HepG2 (cell line): ENCODE data around the gene RNF17. TPM values are rescaled to one million over a fixed set of nuclear protein-coding genes. Genes with fewer than 3 reads are reported as not detected.

ENCODE experiments used
- ATAC-seq: fragments of 200-7000 bp; cut with Tn5 transposase; 3 replicates; pipeline ENCODE4 v1.9.1; 2020; ENCODE audit warnings: mild to moderate bottlenecking, moderate library complexity
- BruUV-seq: library from RNA; stranded (reverse); fragments of 400-500 nt; replicated peaks from 2 replicates; lab custom pipeline; 2021; lab: Mats Ljungman, UMichigan
- CTCF ChIA-PET: fragments of 300-600 bp; formaldehyde crosslinking; extraction: SDS; loops from one replicate; lab custom pipeline; 2021; ENCODE audit warnings: low total read pairs, inconsistent platforms, low intra/inter-chr PET ratio; lab: Yijun Ruan, JAX
- POLR2A ChIA-PET: fragments of 350-600 bp; sonication (Branson Sonifier 250); formaldehyde crosslinking; loops from one replicate; lab custom pipeline; 2020; ENCODE audit warnings: antibody characterized with exemption, inconsistent platforms; lab: Yijun Ruan, JAX
- DNase-seq: peaks from one replicate; pipeline ENCODE4 v3.0.0-alpha.2; 2015; ENCODE audit warnings: low spot score
- FAIRE-seq: peaks from 3 replicates; lab custom pipeline; 2011; peaks lifted over from hg19 to GRCh38; lab: Jason Lieb, UNC
- H2AFZ ChIP-seq: one replicate; pipeline ENCODE4 v1.6.1; 2011; ENCODE audit warnings: low read length, inconsistent platforms
- H3K27ac ChIP-seq: fragments of 300-600 bp; 3 replicates; pipeline ENCODE4 v1.8.0; 2011; ENCODE audit warnings: mixed run types, mild to moderate bottlenecking, mixed read lengths, low read length, inconsistent platforms; ENCODE audit not compliant: insufficient read depth; ENCODE audit errors: extremely low read length
- H3K27me3 ChIP-seq, 2 experiments: fragments of 200-600 bp in 1 of 2; 2 replicates in 1 of 2; 3 replicates in 1 of 2; pipeline versions ENCODE4 v1.6.0 to v1.8.0; 2011; ENCODE audit warnings: low read length in 2 of 2, mild to moderate bottlenecking in 2 of 2, moderate library complexity in 2 of 2, inconsistent platforms in 1 of 2; ENCODE audit not compliant: insufficient read depth in 2 of 2, control insufficient read depth in 1 of 2
- H3K36me3 ChIP-seq, 2 experiments: fragments of 200-600 bp in 1 of 2; replicated peaks in 1 of 2; 2 replicates in 1 of 2; 3 replicates in 1 of 2; pipeline versions ENCODE4 v1.5.1 to v1.8.0; 2011; ENCODE audit warnings: low read length in 2 of 2, inconsistent platforms in 1 of 2; ENCODE audit not compliant: insufficient read depth in 2 of 2, control insufficient read depth in 1 of 2
- H3K4me1 ChIP-seq: 2 replicates; pipeline ENCODE4 v1.5.1; 2012; ENCODE audit warnings: low read length, inconsistent platforms; ENCODE audit not compliant: insufficient read depth
- H3K4me2 ChIP-seq: 2 replicates; pipeline ENCODE4 v1.6.0; 2011; ENCODE audit warnings: low read depth, low read length, inconsistent platforms
- H3K4me3 ChIP-seq, 3 experiments: fragments of 200-600 bp in 1 of 3; sonication (generic), shearing (Covaris generic) in 1 of 3; replicated peaks in 1 of 3; 2 replicates each; pipeline ENCODE4 v1.5.1; 2011 to 2016; ENCODE audit warnings: low read length in 3 of 3, inconsistent platforms in 2 of 3, low read depth in 2 of 3, mild to moderate bottlenecking in 2 of 3, control low read depth in 1 of 3, mixed read lengths in 1 of 3; ENCODE audit not compliant: insufficient read depth in 1 of 3
- H3K79me2 ChIP-seq: one replicate; pipeline ENCODE4 v1.6.1; 2011; ENCODE audit warnings: low read length, inconsistent platforms; ENCODE audit not compliant: insufficient read depth
- H3K9ac ChIP-seq: 2 replicates; pipeline ENCODE4 v1.6.0; 2011; ENCODE audit warnings: mild to moderate bottlenecking, low read depth, low read length, inconsistent platforms; ENCODE audit not compliant: insufficient read depth
- H3K9me3 ChIP-seq: 2 replicates; pipeline ENCODE4 v1.5.1; 2012; ENCODE audit warnings: mild to moderate bottlenecking, low read length
- H4K20me1 ChIP-seq: 2 replicates; pipeline ENCODE4 v1.6.0; 2011; ENCODE audit warnings: inconsistent platforms, mild to moderate bottlenecking, low read length, moderate library complexity; ENCODE audit not compliant: insufficient read depth
- BHLHE40 ChIP-seq: IDR thresholded peaks from 2 replicates; pipeline ENCODE4 v1.6.1; 2011; ENCODE audit warnings: low read length, improper control_type of control experiment
- CEBPZ ChIP-seq: IDR thresholded peaks from 2 replicates; pipeline ENCODE4 v1.6.1; 2012; ENCODE audit warnings: low read length, improper control_type of control experiment
- FOXA3 ChIP-seq: IDR thresholded peaks from 2 replicates; pipeline ENCODE4 v1.6.1; 2016; ENCODE audit warnings: missing genetic modification reagents, missing compliant biosample characterization
- HNRNPH1 ChIP-seq: fragments of 200-400 bp; formaldehyde crosslinking; optimal IDR thresholded peaks from 2 replicates; pipeline ENCODE3; 2017; ENCODE audit warnings: mild to moderate bottlenecking, low read depth, low read length
- USF2 ChIP-seq, 2 experiments: sonication (generic) in 1 of 2; formaldehyde crosslinking in 1 of 2; IDR thresholded peaks; 2 replicates each; pipeline versions ENCODE4 v1.5.1 to v1.6.1; 2011 to 2020; ENCODE audit warnings: borderline replicate concordance in 1 of 2, low read depth in 1 of 2, low read length in 1 of 2, mild to moderate bottlenecking in 1 of 2, missing genetic modification reagents in 1 of 2, moderate library complexity in 1 of 2
- ZNF124 ChIP-seq: sonication (generic); formaldehyde crosslinking; IDR thresholded peaks from 2 replicates; pipeline ENCODE4 v1.4.0; 2020; ENCODE audit warnings: missing genetic modification reagents
- ZNF17 ChIP-seq: sonication (generic); formaldehyde crosslinking; IDR thresholded peaks from 2 replicates; pipeline ENCODE4 v1.5.0; 2020; ENCODE audit warnings: mild to moderate bottlenecking, missing genetic modification reagents
- WGBS: methylation state at CpG from one replicate; pipeline ENCODE4 v1.1.6; 2017; ENCODE audit warnings: low lambda C conversion rate; 5-methylcytosine and 5-hydroxymethylcytosine counted together
- in situ Hi-C: cut with HindIII; loops from 2 replicates; pipeline ENCODE4 v1.10.0; 2017; ENCODE audit warnings: low pct_unique_long_range_greater_than_20kb; ENCODE audit not compliant: extremely low pct_ligation_motif_present
- intact Hi-C: fragments of 100-400 bp; cut with micrococcal nuclease; formaldehyde crosslinking; loops from one replicate; pipeline ENCODE4 v1.10.0; 2022; ENCODE audit not compliant: unreplicated experiment
- polyA plus RNA-seq, 8 experiments: library from polyadenylated mRNA; depleted of rRNA in 3 of 8; stranded (reverse) in 7 of 8; unstranded in 1 of 8; fragments of >200 nt; fragmentation: Illumina TruSeq in 4 of 8; extraction: Trizol in 4 of 8; gene quantifications; 2 replicates each; pipeline versions ENCODE4 v1.2.1 to v1.2.3, GENCODE V29; 2011 to 2016; ENCODE audit warnings: low read depth in 4 of 8, missing spikeins in 1 of 8, mixed read lengths in 1 of 8; ENCODE audit not compliant: insufficient read depth in 1 of 8
- total RNA-seq, 5 experiments: library from RNA; depleted of rRNA; stranded (reverse); fragments of >200 nt; fragmentation: Illumina TruSeq; extraction: Trizol; gene quantifications; 2 replicates each; pipeline ENCODE4 v1.2.3, GENCODE V29; 2016; ENCODE audit warnings: low read depth in 1 of 5

The RNF17 gene
- total and polyA plus RNA-seq, 2 of the 13 experiments (the other 11 are each of a cell fraction or from before 2014, with no cell fraction given), result not detected

- ChIA-PET CTCF (no interaction called here), POLR2A (no interaction called here)
- Histone ChIP-seq H3K79me2 (no peaks in the 10 kb centered on the region), H3K4me3 (no peak overlapping the region), H3K9me3 (no peaks in the 10 kb centered on the region), H3K27me3 (no peaks in the 10 kb centered on the region; a peak in 1 of 5 replicates), H3K36me3 (no peaks in the 10 kb centered on the region), H2AFZ (no peak overlapping the region), H3K9ac (no peak overlapping the region), H3K4me2 (peak overlapping the region; percentile 89), H4K20me1 (no peaks in the 10 kb centered on the region), H3K27ac (no peak overlapping the region), H3K4me1 (peaks cover 40% of the 10 kb centered on the region)
- no peak for TF ChIP-seq ZNF17
- TF ChIP-seq CEBPZ, result peak; percentile 41; the same call in 1 of the 2 replicates
- no peak for TF ChIP-seq HNRNPH1
- peak; percentile 55 for TF ChIP-seq USF2 (IDR thresholded peaks at IDR 0.05; ENCODE audit: low read depth, low read length)
- no peak for TF ChIP-seq USF2 (CRISPR knock-in tag; IDR thresholded peaks at IDR 0.05; ENCODE audit: borderline replicate concordance)
- TF ChIP-seq FOXA3, result peak; percentile 58; the same call in 1 of the 2 replicates
- TF ChIP-seq BHLHE40, result 0 out of 2 replicates have a peak, but pooled peaks have one; percentile 16
- no peak for TF ChIP-seq ZNF124
- BruUV-seq, result no TSS peak
- in situ Hi-C loops (no loop called here), intact Hi-C loops (no loop called here)
- ATAC-seq, result peak; percentile 40
- peak; percentile 24 for DNase-seq
- FAIRE-seq, result no peak
- WGBS, result 2% methylated on average over 4 of the region's 4 CpGs
These were observed 163.9 kb downstream of the RNF17 start for GRCh38 chr13:24927810-24928404.
